HEK293T (cell line): Measurements from ENCODE around the gene HYDIN.
"Not testable (repeated sequence)": the region's sequence is repeated elsewhere in the genome, so short reads cannot be mapped to it uniquely, and the experiment has no call there.

Experiments
- ELF4 ChIP-seq: fragments of 450-650 bp; IDR thresholded peaks from 2 replicates; pipeline ENCODE4 v1.6.1; 2017; ENCODE audit warnings: antibody characterized with exemption
- FOXA1 ChIP-seq: fragments of 450-650 bp; IDR thresholded peaks from 2 replicates; pipeline ENCODE4 v1.6.1; 2016; ENCODE audit warnings: mild to moderate bottlenecking
- FOXK2 ChIP-seq: fragments of 450-650 bp; IDR thresholded peaks from 2 replicates; pipeline ENCODE4 v1.6.1; 2016; ENCODE audit warnings: mild to moderate bottlenecking
- FOXM1 ChIP-seq: fragments of 450-650 bp; IDR thresholded peaks from 2 replicates; pipeline ENCODE4 v1.6.1; 2017; ENCODE audit warnings: mild to moderate bottlenecking, borderline replicate concordance
- L3MBTL2 ChIP-seq: fragments of 450-650 bp; conservative IDR thresholded peaks from 2 replicates; pipeline ENCODE4 v1.6.1; 2016; ENCODE audit warnings: mild to moderate bottlenecking
- NFRKB ChIP-seq: fragments of 450-650 bp; IDR thresholded peaks from 2 replicates; pipeline ENCODE4 v1.6.1; 2016; ENCODE audit warnings: mild to moderate bottlenecking, moderate library complexity
- SP1 ChIP-seq: fragments of 450-650 bp; IDR thresholded peaks from 2 replicates; pipeline ENCODE4 v1.6.1; 2017
- SUZ12 ChIP-seq: fragments of 450-650 bp; IDR thresholded peaks from 2 replicates; pipeline ENCODE4 v1.6.1; 2016; ENCODE audit warnings: mild to moderate bottlenecking
- TARDBP ChIP-seq: fragments of 450-650 bp; IDR thresholded peaks from 2 replicates; pipeline ENCODE4 v1.6.1; 2016
- ZNF384 ChIP-seq: fragments of 450-650 bp; IDR thresholded peaks from 2 replicates; pipeline ENCODE4 v1.6.1; 2016

- TF ChIP-seq NFRKB, ELF4, SP1, SUZ12, FOXK2, FOXA1, FOXM1, TARDBP, ZNF384, L3MBTL2: not testable (repeated sequence)
Observed at GRCh38 chr16:71053897-71054609, 176.5 kb downstream of the HYDIN start.
